Measurements from ENCODE around the gene SLC25A48.

The SLC25A48 gene

GRCh38 chr5:135930949-135931295 is 96.5 kb downstream of the SLC25A48 start:
- H3K27ac ChIP-seq (ENCODE audit: low read depth, low read length) = no peak overlapping the region
- 4% methylated on average over 18 of the region's 18 CpGs for WGBS
- H3K9ac ChIP-seq (ENCODE audit: low read depth, low read length) = no peak overlapping the region

GRCh38 chr5:135934939-135935338 is 100.5 kb downstream of the SLC25A48 start:
- H3K4me3 ChIP-seq (ENCODE audit: low read length) = no peak overlapping the region
- peaks cover 44% of the 10 kb centered on the region for H3K27me3 ChIP-seq (ENCODE audit: insufficient read depth, low read length)
- H3K36me3 ChIP-seq (ENCODE audit: insufficient read depth, low read length) = no peaks in the 10 kb centered on the region
- no peaks in the 10 kb centered on the region for H3K4me1 ChIP-seq (ENCODE audit: insufficient read depth, low read length)
- WGBS = 91% methylated on average over 3 of the region's 3 CpGs
- H3K9me3 ChIP-seq (ENCODE audit: insufficient read depth, low read depth, low read length) = no peaks in the 10 kb centered on the region
- no peak overlapping the region for H3K27ac ChIP-seq (ENCODE audit: low read depth, low read length)
- H3K9ac ChIP-seq (ENCODE audit: low read depth, low read length) = no peak overlapping the region

More at GRCh38 chr5:135930949-135931295, 96.5 kb downstream of the SLC25A48 start:
- Histone ChIP-seq H3K4me1 (ENCODE audit: insufficient read depth, low read length) (no peaks in the 10 kb centered on the region), H3K27me3 (ENCODE audit: insufficient read depth, low read length) (peaks cover 83% of the 10 kb centered on the region), H3K36me3 (ENCODE audit: insufficient read depth, low read length) (no peaks in the 10 kb centered on the region), H3K4me3 (ENCODE audit: low read length) (peak overlapping the region; percentile 60), H3K9me3 (ENCODE audit: insufficient read depth, low read depth, low read length) (no peaks in the 10 kb centered on the region)

- H3K4me1 ChIP-seq (ENCODE audit: insufficient read depth, low read length) = no peaks in the 10 kb centered on the region
- H3K36me3 ChIP-seq (ENCODE audit: insufficient read depth, low read length) = no peaks in the 10 kb centered on the region
- H3K9ac ChIP-seq (ENCODE audit: low read depth, low read length) = no peak overlapping the region
- H3K27me3 ChIP-seq (ENCODE audit: insufficient read depth, low read length) = peaks cover 19% of the 10 kb centered on the region
- no peak overlapping the region for H3K4me3 ChIP-seq (ENCODE audit: low read length)
- 100% methylated on average over 4 of the region's 5 CpGs for WGBS
- H3K27ac ChIP-seq (ENCODE audit: low read depth, low read length) = no peak overlapping the region
- no peaks in the 10 kb centered on the region for H3K9me3 ChIP-seq (ENCODE audit: insufficient read depth, low read depth, low read length)
Measured at GRCh38 chr5:135937245-135937911, 102.9 kb downstream of the SLC25A48 start.
